CD4-positive, alpha-beta T cell (primary cell): ENCODE measurements around the gene TIPRL. TPM values are rescaled to one million over a fixed set of nuclear protein-coding genes. Genes with fewer than 3 reads are reported as not detected.

Source experiments
- ATAC-seq: fragments of 200-7000 bp; cut with Tn5 transposase; one replicate; pipeline ENCODE4 v1.10.0; 2022; ENCODE audit warnings: mild to moderate bottlenecking; ENCODE audit not compliant: poor library complexity
- CTCF ChIA-PET: fragments of 350-600 bp; sonication (Branson Sonifier 250); formaldehyde crosslinking; loops from one replicate; lab custom pipeline; 2021; ENCODE audit warnings: antibody characterized with exemption, inconsistent platforms; lab: Charles Lee
- POLR2A ChIA-PET: fragments of 350-600 bp; sonication (Branson Sonifier 250); formaldehyde crosslinking; loops from one replicate; lab custom pipeline; 2021; ENCODE audit warnings: antibody characterized with exemption, inconsistent platforms; lab: Charles Lee
- DNase-seq, 14 experiments: peaks; one replicate each; pipeline ENCODE4 v3.0.0-alpha.2; 2013 to 2020; ENCODE audit warnings: mixed read lengths in 2 of 14
- H3K27ac ChIP-seq, 2 donors: one replicate each; pipeline versions ENCODE4 v1.5.1 to v1.7.0; 2013; ENCODE audit warnings: low read length in 2 of 2, low read depth in 1 of 2, mild to moderate bottlenecking in 1 of 2
- H3K27me3 ChIP-seq, 2 experiments: 1 replicate in 1 of 2; 2 replicates in 1 of 2; pipeline versions ENCODE4 v1.6.1 to v1.7.0; 2013; ENCODE audit warnings: low read length in 2 of 2, control low read depth in 1 of 2, mild to moderate bottlenecking in 1 of 2, moderate library complexity in 1 of 2; ENCODE audit not compliant: insufficient read depth in 2 of 2, control insufficient read depth in 1 of 2
- H3K36me3 ChIP-seq: one replicate; pipeline ENCODE4 v1.6.1; 2013; ENCODE audit warnings: low read length, control low read depth; ENCODE audit not compliant: insufficient read depth
- H3K4me1 ChIP-seq: one replicate; pipeline ENCODE4 v1.6.1; 2013; ENCODE audit warnings: low read length, control low read depth; ENCODE audit not compliant: insufficient read depth
- H3K4me3 ChIP-seq: one replicate; pipeline ENCODE4 v1.5.1; 2013; ENCODE audit warnings: mild to moderate bottlenecking, low read length, moderate library complexity
- H3K9me3 ChIP-seq, 2 experiments: 1 replicate in 1 of 2; 2 replicates in 1 of 2; pipeline versions ENCODE4 v1.6.1 to v1.7.0; 2013; ENCODE audit warnings: low read length in 2 of 2, mild to moderate bottlenecking in 2 of 2, control low read depth in 1 of 2, moderate library complexity in 1 of 2; ENCODE audit not compliant: control insufficient read depth in 1 of 2, insufficient read depth in 1 of 2
- H3K27ac Mint-ChIP-seq: one replicate; pipeline ENCODE4 v1.8.0; 2020; ENCODE audit warnings: mixed read lengths
- H3K27me3 Mint-ChIP-seq: one replicate; pipeline ENCODE4 v1.8.0; 2021; ENCODE audit warnings: mixed read lengths
- H3K36me3 Mint-ChIP-seq: one replicate; pipeline ENCODE4 v1.8.0; 2021; ENCODE audit warnings: low read depth, mixed read lengths
- H3K4me1 Mint-ChIP-seq: one replicate; pipeline ENCODE4 v1.8.0; 2021; ENCODE audit warnings: low read depth, mixed read lengths
- H3K4me3 Mint-ChIP-seq: one replicate; pipeline ENCODE4 v1.8.0; 2020; ENCODE audit warnings: mild to moderate bottlenecking, mixed read lengths
- H3K9me3 Mint-ChIP-seq: one replicate; pipeline ENCODE4 v1.8.0; 2020; ENCODE audit warnings: mixed read lengths
- intact Hi-C, 2 experiments: fragments of 100-400 bp; cut with DNase I in 1 of 2; cut with micrococcal nuclease in 1 of 2; formaldehyde crosslinking; loops; one replicate each; pipeline versions ENCODE4 v1.15.1 to v1.9.0; 2023 to 2025; cut with DNase I, micrococcal nuclease
- polyA plus RNA-seq, 2 donors: library from polyadenylated mRNA; unstranded; fragments of 120-200 nt; gene quantifications; one replicate each; pipeline ENCODE4 v1.2.1, GENCODE V29; 2013
- total RNA-seq, 174 experiments: library from RNA in 2 of 174; stranded (reverse) in 2 of 174; gene quantifications; one replicate each; pipeline ENCODE4 v1.2.3 and lab custom pipeline; 2021 to 2026
- TF ChIP-seq, protein P1 (sequence below): fragments of 200-600 bp; IDR thresholded peaks from one replicate; pipeline ENCODE4 v1.8.0; 2022; ENCODE audit warnings: antibody characterized with exemption, mild to moderate bottlenecking

The TIPRL gene
- total RNA-seq (10 to 100 TPM; 15.8 to 16.4 TPM), total RNA-seq (lab: John Stamatoyannopoulos, UW) (28.1 to 129 (median 65.3) reads per million in 172 experiments)
- 25.3 TPM for polyA plus RNA-seq (2013, experiment 1 of 2)
- 21.8 TPM for polyA plus RNA-seq (2013, experiment 2 of 2)

DNA sequence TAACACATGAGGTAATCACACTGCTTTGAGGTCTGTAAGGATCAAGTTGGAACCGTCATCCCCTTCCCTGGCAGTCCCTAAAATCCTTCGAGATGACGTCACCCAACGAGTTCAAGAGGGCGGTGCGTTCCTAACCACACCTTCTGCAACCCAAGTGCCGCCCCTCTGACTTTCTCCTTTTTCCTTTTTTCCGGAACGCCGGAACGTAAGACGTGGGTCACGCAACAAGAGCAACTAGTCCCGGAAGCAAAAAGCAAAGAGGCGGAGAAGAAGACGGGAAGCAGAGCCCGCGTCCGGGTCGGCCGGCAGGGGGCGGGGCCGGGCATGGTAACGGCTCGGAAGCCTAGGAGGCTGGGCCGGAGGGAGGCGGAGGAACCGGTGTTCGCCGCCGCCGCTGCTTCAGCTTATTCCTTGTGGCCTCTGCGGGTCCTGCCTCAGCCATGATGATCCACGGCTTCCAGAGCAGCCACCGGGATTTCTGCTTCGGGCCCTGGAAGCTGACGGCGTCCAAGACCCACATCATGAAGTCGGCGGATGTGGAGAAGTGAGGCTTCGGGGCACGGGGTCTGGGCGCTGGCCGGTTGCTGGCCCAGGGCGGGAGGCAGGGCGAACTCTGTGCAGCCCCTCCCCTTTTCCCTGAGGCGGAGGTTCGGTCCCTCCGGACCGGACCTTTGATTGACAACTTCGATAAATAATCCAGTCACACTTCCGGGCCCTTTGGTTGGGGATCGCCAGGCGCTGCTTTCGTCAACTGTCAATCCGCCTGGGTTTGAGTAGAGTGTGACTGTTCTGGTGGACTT, at the start of gene TIPRL:
TSS of gene TIPRL (plus strand) at position 325 of the 800 bp plus-strand sequence. CDS start at position 441, 116 bp downstream.
- H3K36me3 Mint-ChIP-seq: peaks cover 2% of the 10 kb centered on the region
- H3K27me3 ChIP-seq: no peaks in the 10 kb centered on the region
- H3K4me1 Mint-ChIP-seq: peaks cover 15% of the 10 kb centered on the region
- H3K27ac Mint-ChIP-seq: no peak within 1 kb of the TSS
- H3K27ac ChIP-seq: peak within 1 kb of the TSS; percentile 95 to 96
- H3K9me3 ChIP-seq: no peaks in the 10 kb centered on the region
- H3K4me3 Mint-ChIP-seq: no peak within 1 kb of the TSS
- H3K4me1 ChIP-seq: peaks cover 22% of the 10 kb centered on the region
- ATAC-seq (peak; percentile 89), DNase-seq (peak; percentile 85 to 97 (median 92))
- no peaks in the 10 kb centered on the region for H3K9me3 Mint-ChIP-seq
- ChIA-PET CTCF (interaction anchor here (1.1 kb wide), 3 partner anchors 57 to 1308 kb away, joined by 3 to 5 read pairs (median 3); no protein-coding TSS in a partner anchor), POLR2A (interaction anchor here (0.6 to 0.7 kb wide), 2 partner anchors 11 to 48 kb away, joined by 3 read pairs; no protein-coding TSS in a partner anchor)
- peaks cover 3% of the 10 kb centered on the region for H3K36me3 ChIP-seq
- H3K4me3 ChIP-seq: peak within 1 kb of the TSS; percentile 89
- H3K27me3 Mint-ChIP-seq: peaks cover 12% of the 10 kb centered on the region
- TF ChIP-seq, protein P1, sequence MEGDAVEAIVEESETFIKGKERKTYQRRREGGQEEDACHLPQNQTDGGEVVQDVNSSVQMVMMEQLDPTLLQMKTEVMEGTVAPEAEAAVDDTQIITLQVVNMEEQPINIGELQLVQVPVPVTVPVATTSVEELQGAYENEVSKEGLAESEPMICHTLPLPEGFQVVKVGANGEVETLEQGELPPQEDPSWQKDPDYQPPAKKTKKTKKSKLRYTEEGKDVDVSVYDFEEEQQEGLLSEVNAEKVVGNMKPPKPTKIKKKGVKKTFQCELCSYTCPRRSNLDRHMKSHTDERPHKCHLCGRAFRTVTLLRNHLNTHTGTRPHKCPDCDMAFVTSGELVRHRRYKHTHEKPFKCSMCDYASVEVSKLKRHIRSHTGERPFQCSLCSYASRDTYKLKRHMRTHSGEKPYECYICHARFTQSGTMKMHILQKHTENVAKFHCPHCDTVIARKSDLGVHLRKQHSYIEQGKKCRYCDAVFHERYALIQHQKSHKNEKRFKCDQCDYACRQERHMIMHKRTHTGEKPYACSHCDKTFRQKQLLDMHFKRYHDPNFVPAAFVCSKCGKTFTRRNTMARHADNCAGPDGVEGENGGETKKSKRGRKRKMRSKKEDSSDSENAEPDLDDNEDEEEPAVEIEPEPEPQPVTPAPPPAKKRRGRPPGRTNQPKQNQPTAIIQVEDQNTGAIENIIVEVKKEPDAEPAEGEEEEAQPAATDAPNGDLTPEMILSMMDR: peak; percentile 63
- intact Hi-C loops: loop anchor here (1.0 to 10.0 kb wide), 9 partner anchors 48 to 1896 kb away; partner anchors contain the start of genes BLZF1 (in 2 of the 2), DCAF6 (in 2 of the 2), NME7 (in 2 of the 2) and ATP1B1 (in 1 of the 2)

DNA sequence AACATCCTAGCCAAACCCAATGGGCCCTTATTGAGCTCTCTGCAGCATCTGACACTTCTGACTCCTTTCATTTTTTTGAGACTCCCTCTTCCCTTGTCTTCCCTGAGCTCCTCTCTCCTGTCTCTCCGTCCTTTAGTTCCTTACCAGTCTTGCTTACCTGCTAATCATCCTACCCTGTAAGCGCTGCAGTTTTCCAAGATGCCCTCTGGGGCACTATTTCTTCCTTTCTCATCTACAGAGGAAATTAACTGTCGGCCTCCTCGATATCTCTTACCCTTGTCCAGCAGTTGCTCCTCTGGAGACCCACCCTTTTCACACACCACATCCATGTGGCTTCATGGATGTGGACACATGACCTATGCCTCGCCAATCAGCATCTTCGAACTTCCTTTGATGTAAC, 48.8 kb upstream of the TIPRL start:
- peaks cover 0 to 4% of the 10 kb centered on the region in 2 experiments for H3K9me3 ChIP-seq
- DNase-seq (no peak), ATAC-seq (no peak)
- no peak overlapping the region for H3K27ac Mint-ChIP-seq
- H3K27me3 Mint-ChIP-seq: peaks cover 60% of the 10 kb centered on the region
- no peaks in the 10 kb centered on the region for H3K36me3 Mint-ChIP-seq
- POLR2A ChIA-PET: no interaction called here
- H3K9me3 Mint-ChIP-seq: no peaks in the 10 kb centered on the region
- intact Hi-C loops: no loop called here
- H3K27ac ChIP-seq: no peak overlapping the region
- H3K4me1 ChIP-seq: no peaks in the 10 kb centered on the region
- TF ChIP-seq, protein P1: no peak
- no peaks in the 10 kb centered on the region for H3K36me3 ChIP-seq
- H3K4me3 Mint-ChIP-seq: no peak overlapping the region
- no peak overlapping the region for H3K4me3 ChIP-seq
- CTCF ChIA-PET: interaction anchor here (1.4 kb wide), 1 partner anchor 13 kb away, joined by 3 read pairs; no protein-coding TSS in a partner anchor
- H3K27me3 ChIP-seq: peaks cover 12 to 34% of the 10 kb centered on the region in 2 experiments
- H3K4me1 Mint-ChIP-seq: peaks cover 1% of the 10 kb centered on the region

DNA sequence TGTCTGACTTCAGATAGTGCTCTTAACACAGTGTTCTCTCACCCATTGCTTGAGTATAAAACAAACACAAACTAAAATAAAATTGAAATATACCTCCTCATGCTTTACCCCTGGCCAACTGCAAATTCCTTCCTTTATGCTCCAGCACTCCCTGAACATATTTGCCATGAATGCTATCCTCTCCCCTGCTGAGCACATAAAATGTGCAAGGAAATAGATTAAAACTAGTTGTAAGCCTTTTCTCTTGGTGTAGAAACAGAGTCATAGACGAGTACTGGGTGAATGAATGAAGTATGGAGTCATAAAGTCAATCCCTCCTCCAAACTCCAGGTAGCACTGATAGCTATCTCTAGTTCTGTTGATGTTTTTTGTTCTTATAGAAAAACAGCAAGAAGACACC, 44.6 kb upstream of the TIPRL start:
- TF ChIP-seq, protein P1: no peak
- Histone ChIP-seq H3K36me3 (no peaks in the 10 kb centered on the region), H3K4me3 (no peak overlapping the region), H3K27ac (no peak overlapping the region), H3K9me3 (no peaks in the 10 kb centered on the region), H3K4me1 (peaks cover 20% of the 10 kb centered on the region), H3K27me3 (peaks cover 22 to 44% of the 10 kb centered on the region in 2 experiments)
- H3K27ac Mint-ChIP-seq: no peak overlapping the region
- peaks cover 22% of the 10 kb centered on the region for H3K4me1 Mint-ChIP-seq
- CTCF ChIA-PET: no interaction called here
- H3K27me3 Mint-ChIP-seq: peaks cover 63% of the 10 kb centered on the region
- POLR2A ChIA-PET: no interaction called here
- H3K9me3 Mint-ChIP-seq: no peaks in the 10 kb centered on the region
- intact Hi-C loops: no loop called here
- peak overlapping the region; percentile 90 for H3K4me3 Mint-ChIP-seq
- DNase-seq (no peak), ATAC-seq (no peak)
- H3K36me3 Mint-ChIP-seq: peaks cover 4% of the 10 kb centered on the region
